B cell (primary cell): Measurements from ENCODE around the gene PLCXD1. TPM values are rescaled to one million over a fixed set of nuclear protein-coding genes. Genes with fewer than 3 reads are reported as not detected.

Experiments used
- ATAC-seq: fragments of 200-7000 bp; cut with Tn5 transposase; one replicate; pipeline ENCODE4 v1.10.0; 2021; ENCODE audit warnings: low read depth, mild to moderate bottlenecking, moderate number of reproducible peaks, moderate library complexity
- CTCF ChIA-PET: fragments of 350-600 bp; sonication (Branson Sonifier 250); formaldehyde crosslinking; loops from one replicate; lab custom pipeline; 2021; ENCODE audit warnings: antibody characterized with exemption, inconsistent platforms; lab: Charles Lee
- POLR2A ChIA-PET: fragments of 350-600 bp; sonication (Branson Sonifier 250); formaldehyde crosslinking; loops from one replicate; lab custom pipeline; 2021; ENCODE audit warnings: antibody characterized with exemption; lab: Charles Lee
- DNase-seq: peaks from one replicate; pipeline ENCODE4 v3.0.0; 2013
- H2AFZ ChIP-seq: 2 replicates; pipeline ENCODE4 v1.6.1; 2012; ENCODE audit warnings: mild to moderate bottlenecking, low read depth, low read length; ENCODE audit not compliant: insufficient read depth, poor library complexity, severe bottlenecking
- H3K27ac ChIP-seq, 2 donors: 1 replicate in 1 of 2; 2 replicates in 1 of 2; pipeline ENCODE4 v1.5.1; 2012 to 2013; ENCODE audit warnings: low read length in 2 of 2, mild to moderate bottlenecking in 2 of 2, moderate library complexity in 1 of 2
- H3K27me3 ChIP-seq, 4 experiments: fragments of 200-600 bp in 1 of 4; sonication (generic) in 1 of 4; replicated peaks in 1 of 4; 1 replicate in 2 of 4; 2 replicates in 2 of 4; pipeline versions ENCODE4 v1.6.1 to v1.7.0; 2013 to 2016; ENCODE audit warnings: low read length in 3 of 4, mild to moderate bottlenecking in 2 of 4, mixed read lengths in 1 of 4, moderate library complexity in 1 of 4; ENCODE audit not compliant: insufficient read depth in 4 of 4, control insufficient read depth in 3 of 4; ENCODE audit errors: control extremely low read depth in 1 of 4
- H3K36me3 ChIP-seq, 2 experiments: replicated peaks in 1 of 2; 1 replicate in 1 of 2; 2 replicates in 1 of 2; pipeline versions ENCODE4 v1.6.1 to v1.7.1; 2013; ENCODE audit warnings: low read length in 1 of 2; ENCODE audit not compliant: insufficient read depth in 2 of 2, control insufficient read depth in 1 of 2; ENCODE audit errors: control extremely low read depth in 1 of 2, extremely low read depth in 1 of 2
- H3K4me1 ChIP-seq, 2 donors: fragments of 200-600 bp in 1 of 2; sonication (generic) in 1 of 2; 1 replicate in 1 of 2; 2 replicates in 1 of 2; pipeline versions ENCODE4 v1.5.1 to v1.6.1; 2013 to 2017; ENCODE audit warnings: low read length in 2 of 2; ENCODE audit not compliant: control insufficient read depth in 2 of 2, insufficient read depth in 2 of 2
- H3K4me2 ChIP-seq: replicated peaks from 2 replicates; pipeline ENCODE3; 2012; ENCODE audit warnings: mild to moderate bottlenecking, low read depth, low read length; ENCODE audit not compliant: poor library complexity, severe bottlenecking
- H3K4me3 ChIP-seq, 5 experiments: fragments of 200-600 bp in 1 of 5; sonication (generic) in 1 of 5; 1 replicate in 3 of 5; 2 replicates in 2 of 5; pipeline versions ENCODE4 v1.5.1 to v1.7.0; 2011 to 2016; ENCODE audit warnings: low read length in 4 of 5, mild to moderate bottlenecking in 4 of 5, low read depth in 2 of 5, control low read depth in 1 of 5, moderate library complexity in 1 of 5; ENCODE audit not compliant: insufficient read depth in 1 of 5; ENCODE audit errors: control extremely low read depth in 1 of 5, extremely low read depth in 1 of 5
- H3K79me2 ChIP-seq: fragments of 200-600 bp; sonication (generic); one replicate; pipeline ENCODE4 v1.6.0; 2016; ENCODE audit warnings: low read length; ENCODE audit not compliant: control insufficient read depth, insufficient read depth
- H3K9ac ChIP-seq: fragments of 200-600 bp; sonication (generic); 2 replicates; pipeline ENCODE4 v1.6.1; 2017; ENCODE audit warnings: mild to moderate bottlenecking, low read length, moderate library complexity
- H3K9me3 ChIP-seq, 3 donors: one replicate each; pipeline versions ENCODE4 v1.6.1 to v1.7.1; 2013; ENCODE audit warnings: low read length in 2 of 3; ENCODE audit not compliant: control insufficient read depth in 2 of 3, insufficient read depth in 1 of 3; ENCODE audit errors: control extremely low read depth in 1 of 3
- H4K20me1 ChIP-seq: 2 replicates; pipeline ENCODE4 v1.6.0; 2012; ENCODE audit warnings: mild to moderate bottlenecking, low read length; ENCODE audit not compliant: insufficient read depth, control insufficient read depth, poor library complexity, severe bottlenecking
- H3K27ac Mint-ChIP-seq: one replicate; pipeline ENCODE4 v1.8.0; 2021; ENCODE audit warnings: mixed read lengths
- H3K27me3 Mint-ChIP-seq: one replicate; pipeline ENCODE4 v1.8.0; 2021; ENCODE audit warnings: mixed read lengths
- H3K4me1 Mint-ChIP-seq: one replicate; pipeline ENCODE4 v1.8.0; 2021; ENCODE audit warnings: mixed read lengths
- H3K4me3 Mint-ChIP-seq: one replicate; pipeline ENCODE4 v1.8.0; 2021; ENCODE audit warnings: mixed read lengths
- H3K9me3 Mint-ChIP-seq: one replicate; pipeline ENCODE4 v1.8.0; 2022; ENCODE audit warnings: mixed read lengths; ENCODE audit not compliant: insufficient read depth
- CTCF ChIP-seq: fragments of 200-600 bp; IDR thresholded peaks from one replicate; pipeline ENCODE4 v1.8.0; 2022; ENCODE audit warnings: antibody characterized with exemption, mild to moderate bottlenecking
- EZH2 ChIP-seq: IDR thresholded peaks from 2 replicates; pipeline ENCODE4 v1.6.1; 2012; ENCODE audit warnings: borderline replicate concordance, low read depth, mild to moderate bottlenecking, moderate library complexity, low read length; ENCODE audit not compliant: insufficient read depth, poor library complexity, severe bottlenecking
- WGBS: methylation state at CpG from one replicate; pipeline ENCODE4 v1.1.5; 2013; ENCODE audit warnings: missing lambda C conversion rate; ENCODE audit not compliant: insufficient coverage; 5-methylcytosine and 5-hydroxymethylcytosine counted together
- intact Hi-C: fragments of 100-400 bp; cut with micrococcal nuclease; formaldehyde crosslinking; loops from one replicate; pipeline ENCODE4 v1.10.0; 2022
- polyA plus RNA-seq: library from polyadenylated mRNA; depleted of rRNA; stranded (reverse); fragments of >200 nt; gene quantifications from 2 replicates; pipeline ENCODE4 v1.2.3, GENCODE V29; 2012
- total RNA-seq, 2 donors: library from RNA; stranded (reverse); fragments of 120-200 nt in 1 of 2; gene quantifications; 1 replicate in 1 of 2; 2 replicates in 1 of 2; pipeline versions ENCODE4 v1.2.3 to v1.2.4, GENCODE V29; 2013 to 2022

PLCXD1 gene
- total and polyA plus RNA-seq, 2 donors (not counting 1 experiment from before 2014, with no cell fraction given), result 30.4 to 38.5 TPM

GRCh38 chrX:252957-253291 lies 28.3 kb upstream of the PLCXD1 start:
- 92% methylated on average over 3 of the region's 3 CpGs for WGBS
- Histone ChIP-seq H3K9me3 (peaks cover 0 to 24% (median 0%) of the 10 kb centered on the region in 3 donors), H3K27me3 (no peaks in the 10 kb centered on the region), H4K20me1 (no peaks in the 10 kb centered on the region), H3K4me3 (no peak overlapping the region), H3K4me1 (peaks cover 0 to 5% of the 10 kb centered on the region in 2 donors), H3K27ac (no peak overlapping the region), H2AFZ (no peak overlapping the region), H3K36me3 (no peaks in the 10 kb centered on the region), H3K4me2 (no peak overlapping the region), H3K79me2 (no peaks in the 10 kb centered on the region), H3K9ac (no peak overlapping the region)
- H3K9me3 Mint-ChIP-seq, result peaks cover 9% of the 10 kb centered on the region
- no peak for TF ChIP-seq CTCF
- no peak for TF ChIP-seq EZH2
- ATAC-seq (no peak), DNase-seq (no peak)
- no peak overlapping the region for H3K4me3 Mint-ChIP-seq
- H3K4me1 Mint-ChIP-seq, result peaks cover 8% of the 10 kb centered on the region
- no peaks in the 10 kb centered on the region for H3K27me3 Mint-ChIP-seq
- intact Hi-C loops, result no loop called here
- peak overlapping the region; percentile 38 for H3K27ac Mint-ChIP-seq
- POLR2A ChIA-PET, result no interaction called here
- CTCF ChIA-PET, result no interaction called here

GRCh38 chrX:253451-254297 lies 27.5 kb upstream of the PLCXD1 start:
- H3K4me3 Mint-ChIP-seq, result no peak overlapping the region
- 93% methylated on average over 42 of the region's 44 CpGs for WGBS

More at GRCh38 chrX:253451-254297, 27.5 kb upstream of the PLCXD1 start:
- peaks cover 0 to 31% (median 0%) of the 10 kb centered on the region in 3 donors for H3K9me3 ChIP-seq
- H3K27me3 ChIP-seq, result no peaks in the 10 kb centered on the region
- Mint-ChIP-seq H3K9me3 (peaks cover 9% of the 10 kb centered on the region), H3K27me3 (no peaks in the 10 kb centered on the region), H3K4me1 (peaks cover 8% of the 10 kb centered on the region), H3K27ac (no peak overlapping the region)
- TF ChIP-seq CTCF, result no peak
- no peak for TF ChIP-seq EZH2
- intact Hi-C loops, result no loop called here
- H3K27ac ChIP-seq, result no peak overlapping the region
- no peak overlapping the region for H3K4me3 ChIP-seq
- H3K9ac ChIP-seq, result no peak overlapping the region
- DNase-seq, result peak; percentile 2
- ATAC-seq, result no peak
- ChIA-PET CTCF (no interaction called here), POLR2A (no interaction called here)
- no peak overlapping the region for H2AFZ ChIP-seq
- H4K20me1 ChIP-seq, result no peaks in the 10 kb centered on the region
- H3K4me2 ChIP-seq, result no peak overlapping the region
- no peaks in the 10 kb centered on the region for H3K79me2 ChIP-seq
- peaks cover 0 to 5% of the 10 kb centered on the region in 2 donors for H3K4me1 ChIP-seq
- no peaks in the 10 kb centered on the region for H3K36me3 ChIP-seq
